ENCODE results near the gene JAML.

DNA sequence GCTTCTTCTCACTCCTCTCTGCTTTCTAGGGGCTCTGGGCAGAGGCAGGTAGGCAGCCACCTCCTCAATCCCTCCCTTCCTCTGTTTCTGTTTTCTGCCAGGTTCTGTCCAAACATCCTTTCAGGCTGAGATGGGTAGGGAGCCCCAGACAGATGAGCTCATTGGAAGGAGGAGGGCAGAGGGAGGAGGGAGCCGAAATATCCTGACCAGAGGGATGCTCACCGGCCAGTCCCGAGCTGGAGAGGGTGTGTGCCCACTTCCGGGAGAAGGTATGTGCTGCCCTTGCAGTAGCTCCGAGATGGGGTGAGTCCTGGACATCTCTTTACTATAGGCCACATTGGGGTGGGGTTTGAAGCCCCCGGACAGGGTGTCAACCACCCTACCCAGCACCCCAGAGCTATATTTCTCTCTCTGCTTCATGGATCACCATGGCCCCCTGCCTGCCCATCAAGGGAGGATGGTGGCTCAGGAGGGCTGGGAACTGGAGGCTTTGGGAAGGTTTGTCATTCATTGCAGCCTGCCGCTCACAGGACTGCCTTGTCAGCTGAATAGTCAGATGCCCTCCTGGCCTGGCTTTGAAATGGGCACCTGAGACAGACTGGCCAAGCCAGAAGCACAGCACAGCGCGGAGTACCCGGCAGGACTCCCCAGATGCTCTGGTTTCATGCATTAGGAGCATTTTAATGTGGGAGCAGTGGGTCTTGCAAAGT lies 67.5 kb downstream of the JAML start:
- TF ChIP-seq POLR2AphosphoS5 (IDR thresholded peaks at IDR 0.05), result no peak
- TF ChIP-seq, protein P1, sequence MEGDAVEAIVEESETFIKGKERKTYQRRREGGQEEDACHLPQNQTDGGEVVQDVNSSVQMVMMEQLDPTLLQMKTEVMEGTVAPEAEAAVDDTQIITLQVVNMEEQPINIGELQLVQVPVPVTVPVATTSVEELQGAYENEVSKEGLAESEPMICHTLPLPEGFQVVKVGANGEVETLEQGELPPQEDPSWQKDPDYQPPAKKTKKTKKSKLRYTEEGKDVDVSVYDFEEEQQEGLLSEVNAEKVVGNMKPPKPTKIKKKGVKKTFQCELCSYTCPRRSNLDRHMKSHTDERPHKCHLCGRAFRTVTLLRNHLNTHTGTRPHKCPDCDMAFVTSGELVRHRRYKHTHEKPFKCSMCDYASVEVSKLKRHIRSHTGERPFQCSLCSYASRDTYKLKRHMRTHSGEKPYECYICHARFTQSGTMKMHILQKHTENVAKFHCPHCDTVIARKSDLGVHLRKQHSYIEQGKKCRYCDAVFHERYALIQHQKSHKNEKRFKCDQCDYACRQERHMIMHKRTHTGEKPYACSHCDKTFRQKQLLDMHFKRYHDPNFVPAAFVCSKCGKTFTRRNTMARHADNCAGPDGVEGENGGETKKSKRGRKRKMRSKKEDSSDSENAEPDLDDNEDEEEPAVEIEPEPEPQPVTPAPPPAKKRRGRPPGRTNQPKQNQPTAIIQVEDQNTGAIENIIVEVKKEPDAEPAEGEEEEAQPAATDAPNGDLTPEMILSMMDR (IDR thresholded peaks at IDR 0.05), result no peak
- TF ChIP-seq POLR2A (IDR thresholded peaks at IDR 0.05), result no peak

Measured in sigmoid colon (tissue), 4 donors.